Stimulated activated CD4-positive, alpha-beta T cell treated with anti-CD3 and anti-CD28 coated beads, TNF-alpha, amount 100 ng/mL, for 1 hour (primary cell): ENCODE data around the gene ABLIM3.
"Not testable (repeated sequence)": the region's sequence is repeated elsewhere in the genome, so short reads cannot be mapped to it uniquely, and the experiment has no call there.

Source experiments
- DNase-seq, 3 donors: peaks; one replicate each; pipeline ENCODE4 v3.0.0-alpha.2; 2020; ENCODE audit warnings: low read depth in 3 of 3, low spot score in 1 of 3

ABLIM3 gene

GRCh38 chr5:149254506-149254905, 113.2 kb downstream of the ABLIM3 start:
- DNase-seq: no peak

GRCh38 chr5:149256451-149256850, 115.2 kb downstream of the ABLIM3 start:
- no peak for DNase-seq

GRCh38 chr5:149257131-149257530, 115.8 kb downstream of the ABLIM3 start:
- DNase-seq: no peak

- no peak for DNase-seq
Observed at GRCh38 chr5:149257889-149258705, 116.8 kb downstream of the ABLIM3 start.

GRCh38 chr5:149260761-149261160, 119.5 kb downstream of the ABLIM3 start:
- DNase-seq: no peak

GRCh38 chr5:149261246-149261645, 120.0 kb downstream of the ABLIM3 start:
- DNase-seq: no peak

GRCh38 chr5:149262315-149262714, 121.0 kb downstream of the ABLIM3 start:
- DNase-seq: no peak

GRCh38 chr5:149264439-149265067, 123.3 kb downstream of the ABLIM3 start:
- DNase-seq: peak in 2 of 3 donors; percentile 9 to 30

GRCh38 chr5:149265068-149265465, 123.8 kb downstream of the ABLIM3 start:
- no peak for DNase-seq

GRCh38 chr5:149265597-149265996, 124.3 kb downstream of the ABLIM3 start:
- DNase-seq: no peak

- DNase-seq: no peak
Observed at GRCh38 chr5:149267241-149267973, 126.1 kb downstream of the ABLIM3 start.

GRCh38 chr5:149268928-149269557, 127.8 kb downstream of the ABLIM3 start:
- DNase-seq: no peak

GRCh38 chr5:149271195-149271715, 130.0 kb downstream of the ABLIM3 start:
- DNase-seq: no peak

GRCh38 chr5:149271716-149272563, 130.6 kb downstream of the ABLIM3 start, which contains the start of gene AFAP1L1:
Gene AFAP1L1 (plus strand): TSS chr5:149271859. CDS start chr5:149271969, 110 bp downstream.
- DNase-seq: no peak

- not testable (repeated sequence) for DNase-seq
Observed at GRCh38 chr5:149272781-149273180, 131.5 kb downstream of the ABLIM3 start.

GRCh38 chr5:149273237-149273636, 131.9 kb downstream of the ABLIM3 start:
- no peak for DNase-seq

- DNase-seq: no peak
Observed at GRCh38 chr5:149273950-149274349, 132.7 kb downstream of the ABLIM3 start.

- no peak for DNase-seq
Observed at GRCh38 chr5:149274939-149275338, 133.6 kb downstream of the ABLIM3 start.

- no peak for DNase-seq
Observed at GRCh38 chr5:149277801-149278200, 136.5 kb downstream of the ABLIM3 start.
